ENCODE results near the gene DAGLA. TPM values are rescaled to one million over a fixed set of nuclear protein-coding genes. Genes with fewer than 3 reads are reported as not detected.

The DAGLA gene
- total RNA-seq, 1 experiment from 2014 or later: 3.3 TPM

DNA sequence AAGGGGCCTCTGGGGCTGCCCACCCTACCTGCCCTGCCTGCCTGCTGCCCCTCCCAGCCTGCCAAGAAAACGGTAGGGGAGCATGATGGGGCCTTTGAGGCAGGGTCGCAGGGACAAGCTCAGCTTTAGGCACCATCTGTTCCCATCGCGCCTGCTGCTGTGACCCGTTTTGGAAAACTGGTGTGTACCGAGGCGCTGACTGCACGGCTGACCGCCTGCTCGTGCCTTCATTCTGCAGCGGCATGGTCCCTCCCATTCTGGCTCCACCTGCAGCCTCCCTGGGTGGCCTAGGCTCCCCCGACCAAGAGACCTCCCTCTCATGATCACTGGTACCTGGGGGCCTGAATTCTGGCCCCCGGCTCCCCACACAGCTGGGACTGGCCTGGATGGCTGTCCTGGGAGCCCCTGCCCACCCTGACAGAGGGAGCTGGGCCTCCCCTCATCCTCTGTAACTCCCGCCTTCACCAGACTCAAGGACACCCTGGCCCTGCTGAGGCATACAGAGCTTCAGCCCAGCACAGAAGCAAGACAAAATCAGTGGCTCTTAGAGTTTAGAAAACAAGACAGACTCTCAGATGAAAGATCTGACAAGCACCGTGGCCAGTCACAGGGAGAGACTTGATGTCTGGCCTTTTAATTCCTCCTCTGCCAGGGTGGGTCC is 65.7 kb downstream of the DAGLA start:
- DNase-seq (ENCODE audit: low read depth): no peak

DNA sequence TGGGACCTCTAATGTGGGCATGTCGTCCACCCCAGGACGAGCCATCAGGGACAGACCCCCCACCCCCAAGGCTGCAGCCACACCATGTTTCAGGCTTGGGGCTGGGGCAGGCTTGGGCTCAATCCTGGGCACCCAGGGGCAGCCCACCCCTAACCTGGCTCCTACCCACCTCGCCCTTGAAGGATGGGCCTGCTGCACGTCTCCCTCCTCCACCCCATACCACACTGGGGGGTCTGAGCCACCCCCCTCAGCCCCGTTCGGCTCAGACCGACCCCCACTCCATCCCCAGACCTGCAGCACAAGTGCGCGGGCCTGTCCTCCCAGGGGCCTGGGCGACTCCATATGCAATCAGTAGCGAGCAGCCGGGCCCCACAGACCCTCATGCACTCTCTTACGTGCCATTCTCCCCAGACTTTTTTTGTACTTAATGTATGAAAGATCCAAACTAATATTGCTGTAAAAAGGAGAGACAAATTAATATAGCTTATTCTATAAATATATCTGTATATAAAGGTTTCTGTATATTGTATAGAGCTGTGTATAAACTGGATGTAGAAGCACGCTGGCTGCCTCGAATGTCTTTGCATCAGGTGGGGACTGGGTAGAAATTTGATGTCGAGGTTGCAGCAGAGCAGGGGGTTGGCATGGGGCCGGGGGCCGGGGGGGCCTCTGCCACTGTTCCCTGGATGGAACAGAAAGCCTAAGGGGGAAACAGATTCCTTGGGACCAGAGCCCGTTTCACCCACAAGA is 66.4 kb downstream of the DAGLA start:
- DNase-seq (ENCODE audit: low read depth): no peak

DNA sequence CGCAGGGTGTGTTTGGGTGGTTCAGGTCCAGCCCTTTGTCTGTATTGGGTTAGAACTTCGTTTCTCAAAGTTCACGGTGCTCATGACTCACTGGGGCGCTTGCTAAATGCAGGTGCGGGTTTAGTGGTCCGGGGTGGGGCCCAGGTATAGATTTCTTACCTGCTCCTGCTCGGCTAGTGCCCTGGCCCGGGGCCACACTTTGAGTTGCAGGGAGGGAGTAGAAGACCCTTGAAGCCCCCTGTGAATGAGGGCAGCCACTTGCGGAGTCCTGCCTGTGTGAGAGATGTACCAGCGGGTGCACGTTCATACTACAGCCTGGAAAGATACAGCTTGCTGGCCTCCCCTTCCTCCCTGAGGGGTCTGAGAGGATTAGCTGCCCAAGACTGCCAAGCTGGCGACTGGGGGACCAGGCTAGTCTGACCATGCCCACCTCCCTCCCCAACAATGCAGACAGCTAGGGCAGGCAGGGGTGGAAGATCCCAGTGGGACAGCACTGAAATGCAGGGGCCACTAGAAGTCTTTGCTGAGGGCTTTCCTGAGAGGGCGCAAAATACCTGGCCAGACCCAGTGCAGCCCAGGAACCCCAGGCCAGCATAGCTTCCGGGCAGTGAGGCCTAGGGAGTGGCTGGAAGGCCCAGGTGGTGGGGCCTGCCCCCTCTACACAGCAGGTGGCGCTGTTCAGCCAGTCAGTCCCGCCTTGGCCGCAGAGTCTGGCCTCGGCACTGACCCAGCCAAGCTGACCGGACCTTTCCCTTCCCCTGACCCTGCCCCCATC is 67.2 kb downstream of the DAGLA start:
- DNase-seq (ENCODE audit: low read depth): peak; percentile 61

DNA sequence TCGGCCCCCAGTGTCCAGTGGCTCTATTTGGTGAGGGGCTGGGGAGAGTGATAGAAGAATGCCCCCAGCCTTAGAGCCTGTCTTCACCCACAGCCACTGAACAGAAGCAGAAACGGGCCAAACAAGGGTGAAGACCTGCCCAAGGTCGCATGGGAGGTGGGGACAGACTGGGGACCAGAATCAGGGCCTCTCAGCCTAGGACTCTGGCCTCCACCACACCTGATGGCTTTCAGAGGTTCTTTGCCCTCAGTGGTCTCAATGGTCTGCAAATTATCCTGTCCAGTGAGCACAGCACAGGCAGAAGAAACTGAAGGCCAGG is 67.7 kb downstream of the DAGLA start:
- no peak for DNase-seq (ENCODE audit: low read depth)

DNA sequence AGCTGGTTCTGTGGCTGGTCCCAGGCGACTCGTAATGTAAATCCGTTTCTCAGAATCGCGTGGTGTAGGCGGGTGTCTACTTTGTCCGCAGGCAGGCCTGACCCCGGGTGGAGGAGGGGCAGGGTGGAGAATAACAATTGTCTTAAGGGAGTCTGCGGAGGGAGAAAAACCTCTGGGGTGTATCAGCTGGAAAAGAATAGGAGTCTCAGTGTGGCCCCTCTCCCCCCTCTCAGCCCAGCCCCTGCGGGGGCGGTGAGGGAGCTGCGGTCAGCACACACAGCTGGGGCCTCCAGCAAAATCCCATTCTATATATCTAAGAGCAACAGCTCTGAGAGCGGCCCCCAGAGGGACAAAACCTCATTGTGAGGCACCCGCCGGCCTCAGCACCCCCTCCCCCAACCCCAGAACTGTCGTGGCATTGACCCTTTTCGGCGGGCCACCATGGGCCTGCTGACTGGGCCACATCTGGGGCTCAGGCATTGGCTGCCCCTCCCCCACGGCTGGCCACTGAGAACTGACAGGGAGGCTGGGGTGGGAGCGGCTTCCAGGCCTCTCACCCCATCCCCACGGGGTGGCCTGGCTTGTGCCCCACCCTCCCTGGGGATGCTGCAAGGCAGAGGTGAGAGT is 69.5 kb downstream of the DAGLA start:
- DNase-seq (ENCODE audit: low read depth): no peak

DNA sequence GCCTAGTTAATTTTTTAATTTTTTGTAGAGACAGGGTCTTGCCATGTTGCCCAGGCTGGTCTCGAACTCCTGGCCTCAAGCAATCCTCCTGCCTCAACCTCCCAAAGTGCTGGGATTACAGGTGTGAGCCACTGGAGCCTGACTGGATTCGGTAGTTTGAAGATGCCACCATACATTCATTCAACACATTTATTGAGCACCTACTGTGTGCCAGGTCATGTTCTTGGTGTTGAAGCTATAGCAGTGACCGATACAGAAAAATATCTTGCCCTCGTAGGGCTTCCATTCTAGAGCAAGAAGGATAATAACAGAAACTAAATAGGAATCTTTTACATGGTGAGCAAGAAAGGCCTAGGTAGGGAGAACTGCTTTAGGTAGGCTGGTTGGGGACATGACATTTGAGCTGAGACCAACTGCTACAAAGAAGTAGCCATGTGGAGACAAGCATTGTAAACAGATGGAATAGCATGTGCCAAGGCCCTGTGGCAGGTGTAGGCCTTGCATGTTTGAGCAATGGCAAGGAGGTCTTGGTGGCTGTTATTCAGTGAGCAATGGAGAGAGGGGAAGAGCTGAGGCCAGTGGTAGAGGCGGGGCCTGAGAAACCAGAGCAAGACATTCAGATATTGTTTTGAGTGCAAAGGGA is 70.6 kb downstream of the DAGLA start:
- no peak for DNase-seq (ENCODE audit: low read depth)

DNA sequence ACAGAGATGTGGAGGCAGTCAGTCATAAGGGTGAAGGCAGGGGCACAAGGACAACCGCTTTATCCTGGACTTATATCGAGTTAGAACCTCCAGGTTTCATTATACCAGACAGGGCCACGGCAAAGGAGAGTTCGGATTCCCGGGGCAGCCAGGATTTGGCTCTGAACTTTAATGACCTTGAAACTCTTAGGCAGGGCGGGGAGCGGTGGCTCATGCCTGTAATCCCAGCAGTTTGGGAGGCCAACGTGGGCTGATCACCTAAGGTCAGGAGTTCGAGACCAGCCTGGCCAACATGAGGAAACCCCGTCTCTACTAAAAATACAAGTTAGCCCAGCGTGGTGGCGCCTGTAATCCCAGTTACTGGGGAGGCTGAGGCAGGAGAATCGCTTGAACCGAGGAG is 71.2 kb downstream of the DAGLA start:
- DNase-seq (ENCODE audit: low read depth): no peak

DNA sequence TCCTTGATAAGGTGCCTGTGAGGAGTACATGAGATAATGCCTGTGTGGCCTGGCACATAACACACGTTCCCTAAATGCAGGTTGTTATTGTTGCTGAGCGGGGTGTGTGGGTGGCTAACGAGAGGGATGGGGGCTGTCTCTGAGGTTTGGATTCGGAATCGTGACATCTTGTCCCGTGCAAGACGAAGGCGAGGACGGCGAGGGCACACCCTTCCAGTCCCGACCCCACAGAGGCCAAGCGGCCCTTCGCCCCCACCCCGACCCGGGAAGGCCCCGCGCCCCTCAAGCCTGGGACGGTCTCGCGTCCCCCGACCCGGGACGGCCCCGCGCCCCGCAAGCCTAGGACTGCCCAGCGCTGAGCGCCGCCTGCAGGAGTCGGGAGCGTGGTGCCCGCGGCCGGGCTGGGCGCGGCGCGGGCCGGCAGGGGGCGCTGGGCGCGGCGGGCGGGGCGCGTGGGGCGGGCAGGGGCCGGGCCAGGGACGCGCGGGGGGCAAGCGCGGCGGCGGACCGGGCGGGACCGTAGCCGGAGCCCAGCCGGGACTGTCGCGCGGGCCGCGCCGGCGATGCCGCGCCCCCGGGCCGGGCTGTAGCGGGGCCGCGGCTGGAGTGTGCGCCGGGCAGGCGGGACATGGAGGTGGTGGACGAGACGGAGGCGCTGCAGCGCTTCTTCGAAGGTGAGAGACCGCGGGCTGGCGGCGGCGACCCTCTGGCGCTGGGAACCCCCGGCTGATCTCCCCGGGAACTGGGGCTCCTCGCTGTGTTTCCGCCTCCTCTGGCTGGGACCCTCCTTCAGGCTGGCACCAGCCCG is 72.1 kb downstream of the DAGLA start, which contains the start of gene MYRF:
Gene MYRF, plus strand, starts transcription at position 520 of the 808 bp plus-strand sequence. Its CDS starts 109 bp downstream, at position 629.
- peak; percentile 26 for DNase-seq (ENCODE audit: low read depth)

DNA sequence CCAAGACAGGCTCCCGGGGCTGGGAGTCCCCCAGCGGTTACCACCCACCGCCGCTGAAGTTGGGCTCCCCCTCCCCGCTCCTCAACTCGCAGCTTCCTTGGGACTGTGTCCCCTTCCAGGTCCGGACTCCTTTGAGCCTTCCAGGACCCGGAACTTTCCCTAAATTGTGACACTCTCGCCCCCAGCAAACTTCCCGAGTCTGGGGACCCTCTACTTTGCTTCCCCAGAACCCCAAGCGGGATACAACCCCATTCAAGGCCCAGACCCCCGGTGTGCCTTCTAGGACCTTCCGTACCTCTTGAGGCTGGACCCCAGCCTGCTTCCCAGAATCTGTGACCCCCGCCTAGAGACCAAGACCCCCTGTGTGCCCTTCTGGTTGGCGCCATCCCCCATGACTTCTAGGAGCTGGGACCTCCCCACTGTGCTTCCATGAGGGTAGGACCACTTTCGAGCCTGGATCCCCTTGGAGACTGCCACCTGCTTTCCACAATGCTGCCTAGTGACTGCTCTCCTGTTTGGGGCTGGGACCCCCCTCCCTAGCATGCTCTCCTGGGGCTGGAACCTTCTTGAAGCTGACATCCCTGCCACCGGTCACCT is 72.8 kb downstream of the DAGLA start:
- DNase-seq (ENCODE audit: low read depth): no peak

DNA sequence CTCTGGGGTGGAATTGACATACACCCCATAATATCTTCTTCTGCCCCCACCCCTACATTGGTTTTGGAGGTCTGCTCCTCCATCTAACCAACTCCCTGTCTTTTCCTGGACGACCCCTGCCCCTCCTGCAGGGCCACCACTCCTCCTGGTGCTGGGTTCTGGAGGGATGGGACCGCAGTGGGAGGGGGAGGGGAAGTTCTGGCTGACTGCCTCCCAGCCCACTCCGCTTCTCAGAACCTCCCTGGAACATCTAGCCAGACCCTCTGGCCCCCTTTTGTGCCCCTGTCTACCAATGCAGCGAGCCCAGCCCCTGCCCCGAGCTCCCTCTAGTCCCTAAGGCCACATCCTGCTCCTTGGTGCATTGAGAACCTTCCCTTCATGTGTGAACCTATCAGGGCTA is 73.5 kb downstream of the DAGLA start:
- no peak for DNase-seq (ENCODE audit: low read depth)

DNA sequence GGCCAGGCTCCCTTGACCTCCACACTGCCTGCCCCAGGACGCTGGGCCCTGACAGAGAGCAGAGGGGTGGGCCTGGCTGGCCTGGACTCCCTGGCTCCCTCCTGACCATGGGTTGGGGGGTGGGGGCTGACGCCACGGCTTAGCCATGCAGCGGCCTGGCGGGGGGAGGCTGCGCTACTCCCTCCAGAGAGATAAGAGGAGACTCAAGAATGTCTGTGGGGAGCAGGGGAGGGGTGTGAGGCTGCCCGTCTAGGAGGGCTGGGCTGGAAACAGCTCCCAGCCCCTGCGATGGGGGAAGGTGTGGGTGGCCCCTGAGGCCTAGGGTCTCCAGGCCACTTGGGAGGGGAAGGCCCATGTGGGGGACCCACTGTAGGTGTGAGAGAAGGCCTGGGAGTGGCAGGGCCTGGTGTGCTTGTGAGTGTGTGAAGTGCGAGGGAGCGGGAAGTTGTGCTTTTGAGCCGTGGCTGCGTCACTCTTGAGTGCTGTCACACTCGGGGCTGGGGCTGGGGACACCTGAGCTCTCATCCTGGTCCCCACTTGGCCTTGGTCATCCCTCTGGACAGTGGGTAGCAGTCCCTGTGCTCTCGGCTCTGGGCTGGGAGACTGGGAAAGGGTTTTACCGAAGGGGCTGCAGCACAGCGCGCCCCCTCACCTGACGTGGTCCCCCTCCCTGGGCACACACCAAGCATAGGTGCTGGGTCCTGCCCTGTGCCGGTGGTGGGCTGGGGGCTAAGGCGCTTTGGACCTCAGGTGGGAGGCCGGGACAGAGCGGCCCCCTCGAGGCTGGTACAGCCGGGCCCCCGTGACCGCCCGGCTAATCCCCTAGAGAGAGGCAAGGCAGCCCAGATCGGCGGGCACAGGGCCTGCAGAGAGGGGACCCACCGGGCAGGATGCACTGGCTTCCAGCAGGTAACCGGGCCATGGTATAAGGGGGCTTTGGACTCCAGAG is 74.6 kb downstream of the DAGLA start:
- no peak for DNase-seq (ENCODE audit: low read depth)

DNA sequence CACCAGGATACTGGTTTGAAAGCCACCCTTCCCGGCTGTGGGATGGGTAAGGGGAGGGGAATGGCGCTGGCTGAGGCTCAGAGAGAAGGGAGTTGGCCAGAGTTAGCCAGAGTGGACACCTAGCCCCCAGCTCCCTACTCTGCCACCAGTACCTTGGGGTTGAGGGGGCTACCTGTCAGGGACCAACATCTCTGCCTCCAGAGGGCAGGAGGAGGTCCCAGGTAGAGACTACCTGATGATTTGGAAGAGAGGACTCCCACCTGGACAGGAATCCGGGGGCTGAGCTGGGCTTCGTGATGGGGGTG is 75.9 kb downstream of the DAGLA start:
- no peak for DNase-seq (ENCODE audit: low read depth)

DNA sequence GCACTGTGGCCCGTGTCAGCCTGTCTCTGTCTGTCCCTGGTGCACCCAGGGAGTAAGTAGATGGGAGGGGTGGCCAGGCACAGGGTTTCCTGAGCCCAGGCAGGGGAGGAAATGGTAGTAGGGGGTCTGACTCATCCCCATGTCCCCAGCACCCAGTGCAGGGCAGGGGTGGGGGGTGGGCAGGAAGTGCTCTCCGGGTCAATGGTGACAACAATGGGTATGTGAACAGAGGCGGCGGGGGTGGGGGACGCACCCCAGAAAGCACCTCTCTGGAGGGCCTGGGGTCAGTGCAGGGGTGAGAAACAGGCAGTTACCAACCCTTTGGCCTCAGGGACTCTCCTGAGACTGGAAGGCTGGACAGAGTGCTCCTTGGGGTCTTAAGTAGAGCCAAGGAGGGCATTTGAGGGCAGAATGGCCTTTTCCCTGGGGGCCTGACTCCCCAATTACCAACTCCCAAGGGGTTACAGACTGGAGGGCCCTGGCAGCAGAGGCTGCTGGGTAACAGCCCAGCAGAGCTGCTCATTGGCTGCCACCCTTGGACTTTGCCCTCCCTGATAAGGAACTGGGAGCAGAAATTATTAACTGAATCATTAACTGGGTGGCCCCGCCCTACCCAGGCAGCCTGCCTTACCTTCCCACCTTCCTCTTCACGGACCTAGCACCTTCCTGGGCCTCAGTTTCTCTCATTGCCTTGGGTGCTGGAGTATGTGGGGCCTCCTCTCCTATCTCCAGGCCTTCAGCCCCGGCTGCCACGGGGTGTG is 76.4 kb downstream of the DAGLA start:
- DNase-seq (ENCODE audit: low read depth): peak; percentile 85

DNA sequence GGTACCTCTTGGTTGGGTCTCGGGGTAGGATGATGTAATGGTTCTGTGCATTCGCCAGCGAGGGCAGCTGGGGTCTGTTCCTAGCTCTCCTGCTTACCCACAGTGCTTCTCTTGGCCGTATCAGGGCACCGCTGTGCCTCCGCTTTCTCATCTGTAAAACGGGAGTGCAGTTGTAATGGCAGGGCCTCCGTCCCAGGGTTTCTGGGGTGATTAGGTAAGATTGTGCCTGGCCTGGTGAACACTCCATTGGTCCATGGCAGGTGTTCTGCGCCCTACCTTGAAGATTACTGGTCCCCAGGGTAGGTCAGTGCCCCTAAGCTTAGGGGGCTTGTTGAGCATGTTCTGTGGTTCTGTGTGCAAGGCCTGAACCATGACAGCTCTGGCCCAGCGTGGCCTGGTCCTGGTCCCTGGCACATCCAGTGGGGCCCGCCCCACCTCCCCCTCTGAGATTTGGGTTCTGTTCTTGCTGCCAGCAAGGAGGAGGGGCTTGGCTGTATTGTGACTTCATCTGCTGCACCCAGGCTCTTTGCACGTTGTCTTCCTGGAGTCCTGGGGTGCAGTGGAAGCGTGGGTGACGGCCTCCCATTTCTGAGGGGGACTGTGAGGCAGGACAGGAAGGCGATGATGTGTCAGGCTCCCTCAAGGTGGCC is 77.1 kb downstream of the DAGLA start:
- no peak for DNase-seq (ENCODE audit: low read depth)

DNA sequence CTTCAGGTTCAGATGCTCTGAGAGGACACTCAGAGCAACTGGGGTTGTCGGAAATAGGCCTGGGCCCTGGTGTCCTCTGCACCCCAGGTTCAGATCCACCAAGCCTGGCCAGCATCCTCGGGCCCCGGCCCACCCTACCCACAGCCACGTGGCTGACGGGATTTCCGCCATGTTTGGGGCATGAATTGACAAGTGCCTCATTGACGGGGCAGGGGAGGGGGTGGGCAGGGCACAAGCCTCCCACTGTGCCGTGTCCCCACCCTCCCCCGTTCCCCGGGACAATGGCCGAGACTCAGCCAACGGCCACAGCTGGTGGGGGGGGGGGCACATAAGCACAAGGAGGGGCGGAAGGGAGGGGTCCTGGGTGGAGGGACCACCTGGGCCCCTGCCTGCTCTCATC is 80.8 kb downstream of the DAGLA start:
- no peak for DNase-seq (ENCODE audit: low read depth)

DNA sequence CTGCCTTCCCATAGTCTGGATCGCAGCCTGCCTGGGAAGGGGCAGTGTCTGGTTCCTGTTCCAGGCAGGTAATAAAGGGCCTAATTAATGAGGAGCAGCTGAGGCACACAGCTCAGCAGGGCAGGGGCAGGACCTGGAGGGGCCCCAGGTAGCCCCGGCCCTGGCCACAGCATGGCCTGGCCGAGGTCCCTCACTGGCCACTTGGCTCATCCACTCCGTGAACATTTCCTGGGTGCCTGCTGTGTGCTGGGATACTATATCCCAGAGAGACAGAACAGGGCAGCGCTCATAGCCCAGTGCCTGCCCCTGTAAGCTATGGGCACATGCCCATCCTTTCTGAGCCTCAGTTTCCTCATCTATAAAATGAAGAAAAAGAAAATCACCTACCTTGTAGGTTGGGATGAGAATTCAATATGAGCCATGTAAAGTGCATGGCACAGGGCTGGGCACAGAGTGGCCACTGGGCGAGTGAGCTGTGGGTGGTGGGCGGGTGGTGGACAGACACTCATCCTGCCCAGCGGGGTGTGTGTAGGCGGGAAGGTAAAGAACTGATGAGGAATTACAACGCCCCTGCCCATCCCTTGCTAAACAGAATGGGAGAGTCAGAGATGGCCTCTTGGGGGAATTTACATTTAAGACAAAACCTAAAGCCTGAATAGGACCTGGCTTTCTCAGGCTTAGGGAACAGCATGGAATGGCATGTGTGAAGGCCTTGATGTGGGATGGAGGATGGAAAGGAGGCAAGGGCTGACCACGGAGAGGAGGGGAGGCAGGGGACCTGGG is 81.4 kb downstream of the DAGLA start:
- DNase-seq (ENCODE audit: low read depth): no peak

DNA sequence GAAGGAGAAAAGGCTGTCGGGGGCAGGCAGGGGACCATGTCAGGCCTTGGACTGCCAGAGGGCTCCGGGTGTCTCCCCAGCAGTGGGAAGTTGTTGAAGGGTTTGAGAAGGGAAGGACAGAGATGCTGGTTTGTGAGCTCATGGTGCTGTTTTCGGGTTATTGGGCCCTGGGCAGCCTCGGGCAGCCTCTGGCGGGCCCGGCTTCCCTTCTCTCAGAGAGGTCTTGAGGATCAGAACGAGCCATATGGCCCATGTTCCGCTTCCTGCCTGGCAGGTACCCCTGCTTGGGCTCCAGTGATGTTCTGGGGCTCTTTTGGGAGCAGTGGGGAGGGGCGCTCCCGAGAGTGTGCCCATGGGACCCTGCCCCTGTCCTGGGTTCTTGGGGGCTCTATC is 82.0 kb downstream of the DAGLA start:
- DNase-seq (ENCODE audit: low read depth): no peak

DNA sequence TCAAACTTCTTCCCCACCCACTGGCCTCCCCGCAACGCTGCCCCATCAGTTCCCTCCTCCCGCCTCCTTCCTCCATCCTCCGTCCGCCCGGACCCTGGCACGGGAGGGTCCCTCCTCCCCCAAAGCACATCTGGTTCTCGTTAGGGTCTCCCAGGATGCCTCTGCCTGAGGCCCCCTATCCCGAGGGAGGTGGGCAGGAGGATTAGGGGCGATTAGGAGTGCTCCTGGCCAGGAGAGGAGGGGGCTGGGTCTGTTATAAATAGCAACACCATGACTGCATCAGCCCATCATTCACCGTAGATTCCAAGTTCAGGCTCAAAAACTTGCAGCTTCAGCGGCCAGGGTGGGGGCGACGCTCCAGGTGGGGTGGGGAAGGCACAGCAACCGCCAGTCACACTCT is 82.6 kb downstream of the DAGLA start:
- no peak for DNase-seq (ENCODE audit: low read depth)
